ENCODE data around the gene FAM241A.

The FAM241A gene

GRCh38 chr4:112114452-112114851, 30.8 kb upstream of the FAM241A start:
- H3K4me1 ChIP-seq: no peaks in the 10 kb centered on the region
- H3K9me3 ChIP-seq: no peaks in the 10 kb centered on the region
- no peak for DNase-seq
- no peaks in the 10 kb centered on the region for H3K36me3 ChIP-seq
- TF ChIP-seq CTCF (IDR thresholded peaks at IDR 0.05; ENCODE audit: low read depth, low read length): no peak
- peaks cover 3% of the 10 kb centered on the region; the same call in 1 of the 2 replicates for H3K27me3 ChIP-seq
- H3K4me3 ChIP-seq (ENCODE audit: low read depth, low read length): no peak overlapping the region

- Histone ChIP-seq H3K4me3 (ENCODE audit: low read depth, low read length) (no peak overlapping the region), H3K36me3 (no peaks in the 10 kb centered on the region), H3K9me3 (no peaks in the 10 kb centered on the region), H3K27me3 (no peaks in the 10 kb centered on the region; the same call in 1 of the 2 replicates), H3K4me1 (no peaks in the 10 kb centered on the region)
- TF ChIP-seq CTCF (IDR thresholded peaks at IDR 0.05; ENCODE audit: low read depth, low read length): no peak
- DNase-seq: no peak
Measured at GRCh38 chr4:112118742-112119352, 26.4 kb upstream of the FAM241A start.

GRCh38 chr4:112119353-112119783, 25.9 kb upstream of the FAM241A start:
- Histone ChIP-seq H3K36me3 (no peaks in the 10 kb centered on the region), H3K9me3 (no peaks in the 10 kb centered on the region), H3K4me3 (ENCODE audit: low read depth, low read length) (no peak overlapping the region), H3K27me3 (no peaks in the 10 kb centered on the region; the same call in 1 of the 2 replicates), H3K4me1 (no peaks in the 10 kb centered on the region)
- no peak for DNase-seq
- no peak for TF ChIP-seq CTCF (IDR thresholded peaks at IDR 0.05; ENCODE audit: low read depth, low read length)

GRCh38 chr4:112120021-112120420, 25.2 kb upstream of the FAM241A start:
- no peaks in the 10 kb centered on the region for H3K4me1 ChIP-seq
- H3K27me3 ChIP-seq: no peaks in the 10 kb centered on the region; the same call in 1 of the 2 replicates
- no peak for DNase-seq
- no peak overlapping the region for H3K4me3 ChIP-seq (ENCODE audit: low read depth, low read length)
- H3K9me3 ChIP-seq: no peaks in the 10 kb centered on the region
- TF ChIP-seq CTCF (IDR thresholded peaks at IDR 0.05; ENCODE audit: low read depth, low read length): no peak
- H3K36me3 ChIP-seq: no peaks in the 10 kb centered on the region

- DNase-seq: no peak
- H3K4me3 ChIP-seq (ENCODE audit: low read depth, low read length): no peak overlapping the region
- TF ChIP-seq CTCF (IDR thresholded peaks at IDR 0.05; ENCODE audit: low read depth, low read length): no peak
- H3K36me3 ChIP-seq: no peaks in the 10 kb centered on the region
- H3K27me3 ChIP-seq: peaks cover 12% of the 10 kb centered on the region
- H3K9me3 ChIP-seq: no peaks in the 10 kb centered on the region
- H3K4me1 ChIP-seq: no peaks in the 10 kb centered on the region
Measured at GRCh38 chr4:112125416-112125815, 19.8 kb upstream of the FAM241A start.

- H3K9me3 ChIP-seq: no peaks in the 10 kb centered on the region
- H3K36me3 ChIP-seq: no peaks in the 10 kb centered on the region
- no peak for TF ChIP-seq CTCF (IDR thresholded peaks at IDR 0.05; ENCODE audit: low read depth, low read length)
- no peak for DNase-seq
- H3K4me1 ChIP-seq: no peaks in the 10 kb centered on the region
- H3K4me3 ChIP-seq (ENCODE audit: low read depth, low read length): no peak overlapping the region
- peaks cover 19% of the 10 kb centered on the region for H3K27me3 ChIP-seq
Measured at GRCh38 chr4:112127048-112127637, 18.1 kb upstream of the FAM241A start.
